ENCODE data around the gene HOXD8. TPM values are rescaled to one million over a fixed set of nuclear protein-coding genes. Genes with fewer than 3 reads are reported as not detected.

HOXD8 gene
- total RNA-seq, 1 donor from 2014 or later: not detected

GRCh38 chr2:176142281-176142680 is 12.8 kb downstream of the HOXD8 start:
- DNase-seq (ENCODE audit: low spot score): no peak
- ATAC-seq: no peak

GRCh38 chr2:176145085-176145969 is 15.8 kb downstream of the HOXD8 start:
- ATAC-seq: no peak

GRCh38 chr2:176146101-176146500 is 16.6 kb downstream of the HOXD8 start:
- DNase-seq (ENCODE audit: low spot score) (no peak), ATAC-seq (no peak)

More at GRCh38 chr2:176145085-176145969, 15.8 kb downstream of the HOXD8 start:
- no peak for DNase-seq (ENCODE audit: low spot score)

- ATAC-seq (no peak), DNase-seq (ENCODE audit: low spot score) (no peak)
These were observed 17.1 kb downstream of the HOXD8 start for GRCh38 chr2:176146645-176147044.

GRCh38 chr2:176147210-176147799 is 17.8 kb downstream of the HOXD8 start:
- DNase-seq (ENCODE audit: low spot score): no peak
- ATAC-seq: no peak

- no peak for ATAC-seq
- DNase-seq (ENCODE audit: low spot score): no peak
These were observed 18.4 kb downstream of the HOXD8 start for GRCh38 chr2:176147800-176148496.

GRCh38 chr2:176148751-176149421 is 19.4 kb downstream of the HOXD8 start:
- no peak for ATAC-seq
- DNase-seq (ENCODE audit: low spot score): no peak

GRCh38 chr2:176149481-176149938 is 20.0 kb downstream of the HOXD8 start:
- DNase-seq (ENCODE audit: low spot score): no peak
- no peak for ATAC-seq

GRCh38 chr2:176149939-176150583 is 20.6 kb downstream of the HOXD8 start:
- DNase-seq (ENCODE audit: low spot score) (no peak), ATAC-seq (no peak)

GRCh38 chr2:176150584-176151441 is 21.3 kb downstream of the HOXD8 start:
- DNase-seq (ENCODE audit: low spot score): no peak
- ATAC-seq: no peak

GRCh38 chr2:176151442-176152287 is 22.2 kb downstream of the HOXD8 start, which contains the start of gene HOXD4:
Gene HOXD4, plus strand, starts transcription at chr2:176151550. Its CDS starts 84 bp downstream, at chr2:176151634.
- DNase-seq (ENCODE audit: low spot score) (no peak), ATAC-seq (no peak)

GRCh38 chr2:176152350-176153181 is 23.1 kb downstream of the HOXD8 start:
- no peak for DNase-seq (ENCODE audit: low spot score)
- ATAC-seq: no peak

GRCh38 chr2:176154576-176155252 is 25.2 kb downstream of the HOXD8 start:
- DNase-seq (ENCODE audit: low spot score): no peak
- ATAC-seq: no peak

- ATAC-seq: no peak
- DNase-seq (ENCODE audit: low spot score): no peak
These were observed 26.0 kb downstream of the HOXD8 start for GRCh38 chr2:176155356-176156044.

GRCh38 chr2:176156301-176156806 is 26.8 kb downstream of the HOXD8 start:
- DNase-seq (ENCODE audit: low spot score) (no peak), ATAC-seq (no peak)

GRCh38 chr2:176156807-176157498 is 27.4 kb downstream of the HOXD8 start, which contains the start of gene HOXD3:
Gene HOXD3, plus strand, starts transcription at chr2:176157307. Its CDS starts 11,808 bp downstream, at chr2:176169115.
- DNase-seq (ENCODE audit: low spot score): no peak
- ATAC-seq: no peak

Measured in left lobe of liver (tissue), 2 donors.